Activated CD4-positive, alpha-beta memory T cell treated with anti-CD3 and anti-CD28 coated beads for 36 hours (primary cell): ENCODE data around the gene NAB1. TPM values are rescaled to one million over a fixed set of nuclear protein-coding genes. Genes with fewer than 3 reads are reported as not detected.
"Not testable (repeated sequence)": the region's sequence is repeated elsewhere in the genome, so short reads cannot be mapped to it uniquely, and the experiment has no call there.

ENCODE experiments used
- CTCF ChIA-PET: fragments of 350-600 bp; sonication (Branson Sonifier 250); formaldehyde crosslinking; loops from one replicate; lab custom pipeline; 2021; ENCODE audit warnings: antibody characterized with exemption, inconsistent platforms; lab: Charles Lee
- POLR2A ChIA-PET: fragments of 350-600 bp; sonication (Branson Sonifier 250); formaldehyde crosslinking; loops from one replicate; lab custom pipeline; 2021; ENCODE audit warnings: antibody characterized with exemption; lab: Charles Lee
- DNase-seq: peaks from one replicate; pipeline ENCODE4 v3.0.0-alpha.2; 2020
- H3K27ac Mint-ChIP-seq: one replicate; pipeline ENCODE4 v1.8.0; 2021; ENCODE audit warnings: mixed read lengths
- H3K27me3 Mint-ChIP-seq: one replicate; pipeline ENCODE4 v1.8.0; 2021; ENCODE audit warnings: mixed read lengths
- H3K36me3 Mint-ChIP-seq: one replicate; pipeline ENCODE4 v1.8.0; 2021; ENCODE audit warnings: mixed read lengths
- H3K4me1 Mint-ChIP-seq: one replicate; pipeline ENCODE4 v1.8.0; 2021; ENCODE audit warnings: low read depth, mixed read lengths
- H3K4me3 Mint-ChIP-seq: one replicate; pipeline ENCODE4 v1.8.0; 2021; ENCODE audit warnings: mild to moderate bottlenecking, mixed read lengths
- H3K9me3 Mint-ChIP-seq: one replicate; pipeline ENCODE4 v1.8.0; 2021; ENCODE audit warnings: mixed read lengths
- intact Hi-C: fragments of 100-400 bp; cut with micrococcal nuclease; formaldehyde crosslinking; loops from one replicate; pipeline ENCODE4 v1.15.1; 2023
- total RNA-seq, 2 experiments: library from RNA; stranded (reverse); gene quantifications; one replicate each; pipeline ENCODE4 v1.2.3, GENCODE V29; 2021

Gene NAB1
- total RNA-seq, 2 experiments from 2014 or later, result 48.7 to 51.5 TPM

DNA sequence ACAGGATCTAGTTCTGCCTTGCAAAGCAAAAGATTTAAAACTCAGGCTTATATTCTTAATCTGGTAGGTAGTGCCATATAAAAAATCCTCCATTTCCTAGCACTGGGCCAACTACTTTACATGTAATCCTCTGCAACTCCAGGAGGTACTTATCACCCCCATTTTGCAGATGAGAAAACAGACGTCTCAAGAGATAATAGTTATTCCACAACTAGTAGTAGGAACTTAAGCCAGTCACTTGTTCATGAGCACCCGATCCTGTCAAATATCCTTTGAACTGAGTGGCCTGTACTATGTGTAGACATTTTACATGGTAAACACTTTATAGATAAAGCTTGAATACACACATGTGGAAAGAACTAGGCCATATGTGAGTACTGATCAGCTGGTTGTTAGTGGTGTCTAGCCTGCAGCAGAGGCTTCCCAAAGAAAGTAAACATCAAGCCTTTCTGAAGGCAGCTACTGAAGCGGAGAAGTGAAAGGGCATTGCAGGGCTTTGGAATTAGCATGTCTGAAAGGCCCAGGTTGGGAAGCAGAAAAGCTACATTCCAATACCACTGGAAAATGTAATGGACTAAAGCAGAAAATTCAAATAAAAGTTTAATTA lies 48.0 kb downstream of the NAB1 start:
- H3K4me1 Mint-ChIP-seq, result peaks cover 47% of the 10 kb centered on the region
- ChIA-PET CTCF (no interaction called here), POLR2A (no interaction called here)

DNA sequence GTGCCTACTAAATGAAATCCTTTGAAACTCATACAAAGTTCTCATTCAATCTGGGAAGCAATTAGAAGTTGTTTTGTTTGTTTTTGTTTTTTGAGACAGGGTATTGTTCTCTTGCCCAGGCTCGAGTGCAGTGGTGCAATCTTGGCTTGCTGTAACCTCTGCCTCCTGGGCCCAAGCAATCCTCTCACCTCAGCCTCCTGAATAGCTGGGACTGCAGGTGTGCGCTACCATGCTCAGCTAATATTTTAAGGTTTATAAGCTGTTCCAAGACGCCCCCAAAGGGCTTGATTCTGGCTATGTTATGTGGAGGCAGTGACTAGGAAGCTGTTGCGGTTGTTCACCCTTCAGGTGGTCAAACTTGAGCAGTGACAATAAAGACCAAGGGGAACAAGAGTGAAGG lies 48.5 kb downstream of the NAB1 start:
- Mint-ChIP-seq H3K27ac (no peak overlapping the region), H3K36me3 (peaks cover 18% of the 10 kb centered on the region), H3K9me3 (no peaks in the 10 kb centered on the region), H3K4me3 (no peak overlapping the region), H3K4me1 (peaks cover 45% of the 10 kb centered on the region), H3K27me3 (no peaks in the 10 kb centered on the region)
- ChIA-PET CTCF (no interaction called here), POLR2A (no interaction called here)
- intact Hi-C loops, result no loop called here
- DNase-seq, result no peak

More for the DNA sequence above, 48.0 kb downstream of the NAB1 start:
- H3K4me3 Mint-ChIP-seq, result no peak overlapping the region
- intact Hi-C loops, result loop anchor here (1.0 kb wide), 1 partner anchor 12 kb away; no protein-coding TSS in a partner anchor
- no peak for DNase-seq
- H3K27me3 Mint-ChIP-seq, result no peaks in the 10 kb centered on the region
- H3K27ac Mint-ChIP-seq, result no peak overlapping the region
- H3K9me3 Mint-ChIP-seq, result no peaks in the 10 kb centered on the region
- H3K36me3 Mint-ChIP-seq, result peaks cover 18% of the 10 kb centered on the region

- H3K9me3 Mint-ChIP-seq, result no peaks in the 10 kb centered on the region
- peaks cover 6% of the 10 kb centered on the region for H3K36me3 Mint-ChIP-seq
- ChIA-PET POLR2A (no interaction called here), CTCF (no interaction called here)
- intact Hi-C loops, result no loop called here
- peaks cover 31% of the 10 kb centered on the region for H3K4me1 Mint-ChIP-seq
- no peak for DNase-seq
- no peaks in the 10 kb centered on the region for H3K27me3 Mint-ChIP-seq
- H3K27ac Mint-ChIP-seq, result no peak overlapping the region
- H3K4me3 Mint-ChIP-seq, result no peak overlapping the region
Measured at GRCh38 chr2:190698895-190699294, 50.0 kb downstream of the NAB1 start.

DNA sequence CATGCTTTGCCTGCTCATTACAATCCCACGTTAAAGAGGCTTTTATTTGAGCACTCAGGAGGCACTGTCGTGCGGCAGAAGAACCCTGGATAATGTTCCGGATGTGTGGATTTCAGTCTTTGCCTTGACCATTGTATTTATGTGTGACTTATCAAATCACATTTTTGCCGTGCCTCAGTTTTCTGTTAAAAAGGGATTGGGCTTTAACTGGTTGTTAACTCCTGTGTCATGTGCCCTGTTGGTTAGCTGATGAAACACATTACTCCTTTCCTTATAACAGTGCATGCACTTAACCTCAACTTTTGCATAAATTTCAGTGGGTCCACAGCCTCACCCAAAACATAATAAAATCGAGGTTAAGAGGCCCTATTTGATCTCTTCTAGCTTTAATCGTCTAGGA lies 52.7 kb downstream of the NAB1 start:
- H3K27ac Mint-ChIP-seq, result no peak overlapping the region
- intact Hi-C loops, result no loop called here

GRCh38 chr2:190705280-190705679 lies 56.4 kb downstream of the NAB1 start:
- peaks cover 11% of the 10 kb centered on the region for H3K9me3 Mint-ChIP-seq
- peaks cover 4% of the 10 kb centered on the region for H3K36me3 Mint-ChIP-seq
- H3K27me3 Mint-ChIP-seq, result no peaks in the 10 kb centered on the region
- H3K4me3 Mint-ChIP-seq, result peak overlapping the region; percentile 17
- no peak for DNase-seq
- no peak overlapping the region for H3K27ac Mint-ChIP-seq
- ChIA-PET POLR2A (no interaction called here), CTCF (no interaction called here)
- peaks cover 40% of the 10 kb centered on the region for H3K4me1 Mint-ChIP-seq
- intact Hi-C loops, result no loop called here

More for the DNA sequence above, 52.7 kb downstream of the NAB1 start:
- POLR2A ChIA-PET, result interaction anchor here (0.6 kb wide), 1 partner anchor 174 kb away, joined by 3 read pairs; no protein-coding TSS in a partner anchor
- H3K4me3 Mint-ChIP-seq, result no peak overlapping the region
- H3K27me3 Mint-ChIP-seq, result no peaks in the 10 kb centered on the region
- no peaks in the 10 kb centered on the region for H3K36me3 Mint-ChIP-seq
- CTCF ChIA-PET, result interaction anchor here (1.0 to 1.4 kb wide), 2 partner anchors 21 to 79 kb away, joined by 3 read pairs; no protein-coding TSS in a partner anchor
- DNase-seq, result no peak
- H3K4me1 Mint-ChIP-seq, result peaks cover 13% of the 10 kb centered on the region
- H3K9me3 Mint-ChIP-seq, result no peaks in the 10 kb centered on the region

- H3K27ac Mint-ChIP-seq, result peak overlapping the region; percentile 50
- H3K27me3 Mint-ChIP-seq, result no peaks in the 10 kb centered on the region
- H3K9me3 Mint-ChIP-seq, result peaks cover 11% of the 10 kb centered on the region
- peaks cover 4% of the 10 kb centered on the region for H3K36me3 Mint-ChIP-seq
- H3K4me3 Mint-ChIP-seq, result no peak overlapping the region
- H3K4me1 Mint-ChIP-seq, result peaks cover 41% of the 10 kb centered on the region
- DNase-seq, result no peak
- CTCF ChIA-PET, result interaction anchor here (1.1 to 1.7 kb wide), 2 partner anchors 14 kb away, joined by 3 to 4 read pairs; no protein-coding TSS in a partner anchor
- intact Hi-C loops, result loop anchor here (1.0 kb wide), 1 partner anchor 15 kb away; no protein-coding TSS in a partner anchor
- POLR2A ChIA-PET, result interaction anchor here (1.0 kb wide), 1 partner anchor 13 kb away, joined by 3 read pairs; no protein-coding TSS in a partner anchor
Measured at GRCh38 chr2:190707726-190708125, 58.8 kb downstream of the NAB1 start.

DNA sequence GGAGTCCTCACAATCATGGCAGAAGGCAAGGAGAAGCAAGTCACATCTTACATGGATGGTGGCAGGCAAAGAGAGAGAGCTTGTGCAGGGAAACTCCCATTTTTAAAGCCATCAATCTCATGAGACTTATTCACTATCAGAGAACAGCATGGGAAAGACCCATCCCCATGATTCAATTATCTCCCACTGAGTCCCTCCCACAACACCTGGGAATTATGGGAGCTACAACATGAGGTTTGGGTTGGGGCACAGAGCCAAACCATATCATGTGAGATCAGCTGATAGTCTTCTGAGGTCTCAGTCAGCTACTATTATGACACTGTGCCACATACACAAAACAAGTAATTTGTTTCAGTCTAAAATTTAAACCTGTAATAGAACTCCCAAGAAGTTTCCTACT lies 59.8 kb downstream of the NAB1 start:
- peaks cover 11% of the 10 kb centered on the region for H3K9me3 Mint-ChIP-seq
- intact Hi-C loops, result loop anchor here (1.0 kb wide), 2 partner anchors 12 to 14 kb away; no protein-coding TSS in a partner anchor
- ChIA-PET CTCF (interaction anchor here (0.6 to 1.7 kb wide), 4 partner anchors 13 to 73 kb away, joined by 3 to 4 read pairs (median 4); no protein-coding TSS in a partner anchor), POLR2A (interaction anchor here (0.6 to 2.0 kb wide), 4 partner anchors 11 to 154 kb away, joined by 3 to 8 read pairs (median 4); no protein-coding TSS in a partner anchor)
- DNase-seq, result peak; percentile 58
- peaks cover 46% of the 10 kb centered on the region for H3K4me1 Mint-ChIP-seq
- peak overlapping the region; percentile 72 for H3K27ac Mint-ChIP-seq
- not testable (repeated sequence) for H3K4me3 Mint-ChIP-seq, H3K36me3 Mint-ChIP-seq, H3K27me3 Mint-ChIP-seq

- peaks cover 60% of the 10 kb centered on the region for H3K4me1 Mint-ChIP-seq
- H3K27me3 Mint-ChIP-seq, result no peaks in the 10 kb centered on the region
- intact Hi-C loops, result no loop called here
- H3K27ac Mint-ChIP-seq, result no peak overlapping the region
- POLR2A ChIA-PET, result no interaction called here
- no peak overlapping the region for H3K4me3 Mint-ChIP-seq
- DNase-seq, result no peak
- CTCF ChIA-PET, result interaction anchor here (1.1 kb wide), 1 partner anchor 9 kb away, joined by 6 read pairs; no protein-coding TSS in a partner anchor
- peaks cover 11% of the 10 kb centered on the region for H3K9me3 Mint-ChIP-seq
- H3K36me3 Mint-ChIP-seq, result peaks cover 4% of the 10 kb centered on the region
Measured at GRCh38 chr2:190711069-190711468, 62.2 kb downstream of the NAB1 start.

DNA sequence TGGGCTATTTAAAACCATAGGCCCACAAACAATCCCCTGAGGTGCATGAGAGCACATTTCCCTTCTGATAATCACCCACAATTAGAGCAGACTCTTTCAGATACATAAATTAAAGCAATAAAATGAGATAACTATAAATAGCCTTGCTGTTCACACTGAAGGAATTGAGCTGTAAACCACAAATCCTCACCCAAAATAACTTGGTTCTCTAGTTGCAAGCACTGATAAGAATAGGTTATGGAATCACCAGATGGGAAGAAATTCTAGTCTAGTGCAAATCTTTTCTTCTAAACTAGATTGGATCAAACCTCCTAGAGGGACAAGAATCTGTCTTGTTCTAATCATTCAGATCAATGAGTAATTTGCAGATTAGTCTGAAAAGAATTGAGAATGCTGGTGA lies 64.6 kb downstream of the NAB1 start:
- intact Hi-C loops, result no loop called here
- H3K27me3 Mint-ChIP-seq, result no peaks in the 10 kb centered on the region
- H3K4me1 Mint-ChIP-seq, result peaks cover 63% of the 10 kb centered on the region
- no peak for DNase-seq
- no peak overlapping the region for H3K4me3 Mint-ChIP-seq
- peaks cover 2% of the 10 kb centered on the region for H3K9me3 Mint-ChIP-seq
- peak overlapping the region; percentile 64 for H3K27ac Mint-ChIP-seq
- CTCF ChIA-PET, result no interaction called here
- POLR2A ChIA-PET, result no interaction called here
- H3K36me3 Mint-ChIP-seq, result peaks cover under 1% of the 10 kb centered on the region

GRCh38 chr2:190714958-190715357 lies 66.1 kb downstream of the NAB1 start:
- H3K4me1 Mint-ChIP-seq, result peaks cover 66% of the 10 kb centered on the region
- POLR2A ChIA-PET, result no interaction called here
- DNase-seq, result no peak

GRCh38 chr2:190716176-190716807 lies 67.4 kb downstream of the NAB1 start:
- POLR2A ChIA-PET, result no interaction called here
- Mint-ChIP-seq H3K36me3 (no peaks in the 10 kb centered on the region), H3K4me1 (peaks cover 70% of the 10 kb centered on the region), H3K27ac (peak overlapping the region; percentile 1), H3K27me3 (no peaks in the 10 kb centered on the region), H3K9me3 (no peaks in the 10 kb centered on the region), H3K4me3 (no peak overlapping the region)
- CTCF ChIA-PET, result interaction anchor here (0.9 kb wide), 1 partner anchor 63 kb away, joined by 3 read pairs; no protein-coding TSS in a partner anchor
- intact Hi-C loops, result no loop called here
- no peak for DNase-seq

More at GRCh38 chr2:190714958-190715357, 66.1 kb downstream of the NAB1 start:
- no peaks in the 10 kb centered on the region for H3K27me3 Mint-ChIP-seq
- no peaks in the 10 kb centered on the region for H3K36me3 Mint-ChIP-seq
- intact Hi-C loops, result no loop called here
- H3K9me3 Mint-ChIP-seq, result no peaks in the 10 kb centered on the region
- H3K27ac Mint-ChIP-seq, result no peak overlapping the region
- H3K4me3 Mint-ChIP-seq, result no peak overlapping the region
- CTCF ChIA-PET, result interaction anchor here (0.6 kb wide), 1 partner anchor 77 kb away, joined by 3 read pairs; no protein-coding TSS in a partner anchor

DNA sequence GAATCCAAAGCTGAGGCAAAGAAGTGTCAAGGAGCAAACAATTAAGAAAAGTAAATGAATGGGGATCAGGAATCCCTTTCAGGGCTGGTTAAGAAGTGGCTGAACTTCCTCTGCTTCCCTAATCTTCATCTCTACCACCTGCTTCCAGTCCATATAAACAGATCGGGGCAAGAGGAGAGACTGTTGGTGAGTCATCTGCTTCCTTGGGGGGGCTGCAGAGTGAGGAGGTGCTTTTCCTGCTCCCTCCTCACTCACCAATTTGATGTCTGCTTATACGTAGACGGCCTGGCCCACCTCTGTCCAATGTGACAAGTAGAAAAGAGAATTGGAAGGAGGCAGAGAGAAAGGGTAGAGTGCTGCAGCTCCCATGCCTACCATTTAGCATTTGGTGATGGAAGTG lies 68.4 kb downstream of the NAB1 start:
- ChIA-PET POLR2A (interaction anchor here (2.8 kb wide), 1 partner anchor 38 kb away, joined by 25 read pairs; no protein-coding TSS in a partner anchor), CTCF (interaction anchor here (3.6 kb wide), 1 partner anchor 38 kb away, joined by 18 read pairs; no protein-coding TSS in a partner anchor)
- no peaks in the 10 kb centered on the region for H3K36me3 Mint-ChIP-seq
- H3K9me3 Mint-ChIP-seq, result no peaks in the 10 kb centered on the region
- no peak for DNase-seq
- no peak overlapping the region for H3K4me3 Mint-ChIP-seq
- H3K27me3 Mint-ChIP-seq, result no peaks in the 10 kb centered on the region
- intact Hi-C loops, result no loop called here
- peak overlapping the region; percentile 97 for H3K27ac Mint-ChIP-seq
- H3K4me1 Mint-ChIP-seq, result peaks cover 80% of the 10 kb centered on the region
